G401.6 (cell line): ENCODE results near the gene ALPK3.

ENCODE experiments used
- FAIRE-seq: peaks from 2 replicates; lab custom pipeline; 2012; peaks lifted over from hg19 to GRCh38; lab: Jason Lieb, UNC

ALPK3 gene

DNA sequence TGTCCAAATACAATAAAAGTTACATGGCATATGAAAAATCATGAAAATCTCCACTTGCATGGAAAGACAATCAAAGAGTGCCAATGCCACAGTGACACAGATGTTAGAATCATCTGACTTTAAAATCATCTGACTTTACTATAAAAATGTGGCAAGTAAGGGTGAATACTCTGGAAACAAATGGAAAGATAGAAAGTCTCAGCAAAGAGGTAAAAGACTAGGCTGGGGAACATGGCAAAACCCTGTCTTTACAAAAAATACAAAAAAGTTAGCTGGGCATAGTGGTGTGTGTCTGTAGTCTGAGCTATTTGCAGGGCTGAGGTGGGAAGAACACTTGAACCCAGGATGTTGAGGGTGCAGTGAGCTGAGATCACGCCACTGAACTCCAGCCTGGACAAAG is 29.1 kb downstream of the ALPK3 start:
- FAIRE-seq = no peak

DNA sequence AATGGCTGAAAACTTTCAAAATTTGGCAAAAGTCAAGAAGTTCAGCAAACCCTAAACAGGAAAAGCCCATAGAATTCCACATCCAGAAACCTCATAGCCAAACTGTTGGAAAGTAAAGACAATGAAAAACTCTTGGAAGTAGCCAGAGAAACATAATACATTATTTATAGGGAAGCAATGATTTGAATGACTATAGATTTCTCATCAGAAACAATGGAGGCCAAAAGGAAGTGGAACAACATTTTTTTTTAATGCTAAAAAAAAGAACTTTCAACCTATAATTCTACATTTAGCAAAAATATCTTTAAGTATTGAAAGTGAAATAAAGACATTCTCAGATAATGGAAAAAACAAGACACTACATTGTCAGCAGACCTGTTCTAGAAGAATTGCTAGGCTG is 30.2 kb downstream of the ALPK3 start:
- peak; percentile 49 for FAIRE-seq

DNA sequence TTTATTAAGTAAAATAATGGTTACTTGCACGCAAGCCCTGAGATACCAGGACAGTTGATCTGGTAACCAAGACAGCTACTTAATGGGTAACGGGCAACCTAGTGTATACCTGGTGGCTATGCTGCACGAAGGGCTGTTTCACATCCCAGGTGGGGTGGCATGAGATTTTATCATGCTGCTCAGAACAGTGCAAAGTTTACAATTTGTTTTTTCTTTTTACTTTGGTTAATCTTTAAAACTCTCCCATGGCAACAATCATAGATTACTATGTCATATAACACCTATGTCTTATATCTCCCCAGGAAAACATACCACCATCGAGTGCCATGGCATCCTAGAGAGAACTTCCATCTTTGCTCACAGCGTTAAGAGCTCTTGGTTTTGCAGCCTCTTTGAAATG is 35.1 kb downstream of the ALPK3 start:
- no peak for FAIRE-seq

DNA sequence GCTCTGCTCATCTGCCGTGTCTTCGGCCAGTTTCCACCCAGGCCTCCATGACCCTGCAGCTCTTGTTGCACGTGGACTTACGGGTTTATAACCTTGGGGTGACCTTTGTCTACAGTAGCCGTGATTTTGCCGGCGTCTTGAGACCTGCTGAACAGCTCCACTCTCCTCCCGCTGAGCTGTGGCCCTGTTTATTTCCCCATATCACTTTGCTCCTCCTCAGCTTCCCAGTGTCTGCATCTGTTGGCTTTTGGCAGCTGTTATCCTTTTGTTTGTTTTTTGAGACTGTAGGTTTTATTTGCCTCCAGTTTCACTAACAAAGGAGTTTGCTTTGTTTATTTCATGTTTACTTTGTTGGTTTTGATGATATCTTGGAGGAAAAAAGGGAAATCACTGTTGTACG is 38.0 kb downstream of the ALPK3 start:
- no peak for FAIRE-seq

DNA sequence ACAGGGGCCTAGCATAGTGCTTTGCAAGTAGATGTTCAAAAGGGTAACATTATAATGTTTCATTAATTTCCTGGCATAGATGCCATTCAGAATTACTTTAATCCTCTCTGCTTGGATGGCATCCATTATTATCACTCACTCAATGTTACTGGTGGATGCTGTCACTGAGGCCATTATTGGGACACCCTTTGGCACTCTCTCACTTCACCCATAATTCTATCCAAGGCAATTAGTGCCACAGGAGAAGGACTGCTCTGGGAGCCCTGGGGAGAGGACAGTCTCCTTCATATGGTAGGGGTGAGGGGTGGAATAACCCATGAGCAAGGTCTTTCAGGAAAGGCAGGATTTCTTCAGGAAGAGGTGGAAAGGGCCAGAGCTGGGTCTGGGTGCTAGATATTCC is 38.6 kb downstream of the ALPK3 start:
- no peak for FAIRE-seq

DNA sequence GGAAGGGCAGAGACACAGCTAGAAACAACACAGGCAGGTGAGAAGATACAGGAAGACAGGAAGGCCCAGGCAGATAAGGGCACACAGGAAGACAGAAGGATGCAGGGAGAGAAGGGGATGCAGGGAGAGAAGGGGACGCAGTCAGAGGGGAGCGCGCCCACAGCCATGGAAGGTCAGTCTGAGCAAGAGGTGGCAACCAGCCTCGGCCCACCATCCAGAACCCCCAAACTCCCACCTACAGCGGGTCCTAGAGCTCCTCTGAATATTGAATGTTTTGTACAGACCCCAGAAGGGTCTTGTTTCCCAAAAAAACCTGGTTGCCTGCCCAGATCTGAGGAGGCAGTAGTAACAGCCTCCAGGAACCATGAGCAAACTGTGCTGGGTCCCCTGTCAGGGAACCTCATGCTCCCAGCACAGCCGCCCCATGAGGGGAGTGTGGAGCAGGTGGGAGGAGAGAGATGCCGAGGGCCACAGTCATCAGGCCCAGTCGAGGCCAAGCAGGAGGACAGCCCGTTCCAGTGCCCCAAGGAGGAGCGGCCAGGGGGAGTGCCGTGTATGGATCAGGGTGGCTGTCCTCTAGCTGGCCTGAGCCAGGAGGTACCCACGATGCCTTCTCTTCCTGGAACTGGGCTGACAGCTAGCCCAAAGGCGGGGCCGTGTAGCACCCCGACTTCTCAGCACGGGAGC is 39.7 kb downstream of the ALPK3 start:
- no peak for FAIRE-seq

DNA sequence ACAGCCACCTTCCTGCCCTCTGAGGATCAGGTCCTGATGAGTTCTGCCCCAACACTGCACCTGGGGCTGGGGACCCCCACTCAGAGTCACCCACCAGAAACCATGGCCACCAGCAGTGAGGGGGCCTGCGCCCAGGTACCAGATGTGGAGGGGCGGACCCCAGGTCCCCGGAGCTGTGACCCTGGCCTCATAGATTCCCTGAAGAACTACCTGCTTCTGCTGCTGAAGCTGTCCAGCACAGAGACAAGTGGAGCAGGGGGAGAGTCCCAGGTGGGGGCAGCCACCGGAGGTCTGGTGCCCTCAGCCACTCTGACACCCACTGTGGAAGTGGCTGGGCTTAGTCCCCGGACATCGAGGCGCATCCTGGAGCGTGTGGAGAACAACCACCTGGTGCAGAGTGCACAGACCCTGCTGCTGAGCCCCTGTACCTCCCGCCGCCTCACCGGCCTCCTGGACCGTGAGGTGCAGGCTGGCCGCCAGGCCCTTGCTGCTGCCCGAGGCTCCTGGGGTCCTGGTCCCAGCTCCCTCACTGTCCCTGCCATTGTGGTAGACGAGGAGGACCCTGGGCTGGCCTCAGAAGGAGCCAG is 40.4 kb downstream of the ALPK3 start:
- no peak for FAIRE-seq

DNA sequence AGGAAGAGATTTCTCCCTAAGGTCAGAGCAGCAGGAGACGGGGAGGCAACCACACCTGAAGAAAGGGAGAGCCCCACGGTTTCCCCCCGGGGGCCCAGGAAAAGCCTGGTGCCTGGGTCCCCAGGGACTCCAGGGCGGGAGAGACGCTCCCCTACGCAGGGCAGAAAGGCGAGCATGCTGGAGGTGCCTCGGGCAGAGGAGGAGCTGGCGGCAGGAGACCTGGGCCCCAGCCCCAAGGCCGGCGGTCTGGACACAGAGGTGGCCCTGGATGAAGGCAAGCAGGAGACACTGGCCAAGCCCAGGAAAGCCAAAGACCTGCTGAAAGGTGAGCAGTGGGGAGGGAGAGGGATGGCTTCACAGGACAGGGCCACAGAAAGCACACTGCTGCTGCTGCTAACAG is 41.1 kb downstream of the ALPK3 start:
- FAIRE-seq = no peak

DNA sequence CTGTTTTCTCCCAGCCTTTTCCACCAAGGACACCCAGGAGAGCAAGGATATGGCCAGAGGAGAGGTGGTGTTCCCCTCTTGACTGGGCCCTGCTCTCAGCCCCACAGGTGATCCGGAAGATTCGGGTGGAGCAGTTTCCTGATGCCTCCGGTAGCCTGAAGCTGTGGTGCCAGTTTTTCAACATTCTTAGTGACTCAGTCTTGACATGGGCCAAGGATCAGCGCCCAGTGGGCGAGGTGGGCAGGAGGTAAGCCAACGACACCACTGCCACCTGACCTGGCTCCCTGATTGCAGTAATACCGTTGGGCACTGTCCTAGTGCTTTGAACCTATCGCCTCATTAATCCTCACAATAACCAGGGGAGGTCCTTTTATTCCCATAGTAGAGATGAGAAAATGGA is 42.0 kb downstream of the ALPK3 start:
- FAIRE-seq = no peak

DNA sequence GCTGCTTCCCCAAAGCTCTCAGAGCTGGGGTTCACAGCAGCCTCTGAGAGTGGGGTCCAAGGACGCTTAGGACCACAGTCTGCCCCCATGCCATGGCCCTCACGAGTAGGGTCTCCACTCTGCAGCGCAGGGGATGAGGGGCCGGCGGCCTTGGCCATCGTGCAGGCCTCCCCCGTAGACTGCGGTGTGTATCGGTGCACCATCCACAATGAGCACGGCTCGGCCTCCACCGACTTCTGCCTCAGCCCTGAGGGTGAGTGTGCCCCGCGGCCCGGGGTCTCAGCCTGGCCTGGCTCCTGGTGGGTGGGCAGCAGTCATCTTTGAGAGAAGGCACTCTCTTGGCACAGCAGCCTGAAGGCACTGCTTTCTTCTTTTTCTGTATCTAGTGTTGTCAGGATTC is 42.5 kb downstream of the ALPK3 start:
- no peak for FAIRE-seq

DNA sequence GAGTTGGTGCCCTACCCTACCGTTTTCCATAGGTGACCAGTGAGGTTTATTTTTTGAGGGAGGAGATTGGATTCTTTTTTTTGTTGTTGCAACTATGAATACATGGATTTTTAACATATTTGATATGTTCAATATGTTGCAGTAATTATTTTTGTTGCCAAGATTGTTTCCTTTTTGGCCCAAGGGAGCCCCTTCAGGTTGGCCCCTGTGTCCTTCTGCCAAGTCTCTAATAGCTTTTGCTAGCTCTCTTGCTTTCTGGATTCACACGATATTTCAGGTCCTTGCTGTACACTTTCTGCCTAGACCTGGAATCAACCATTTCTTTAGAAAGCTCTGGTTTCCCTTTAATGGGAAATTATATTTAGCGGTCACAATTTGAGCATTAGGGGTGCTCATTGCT is 44.6 kb downstream of the ALPK3 start:
- FAIRE-seq = no peak

DNA sequence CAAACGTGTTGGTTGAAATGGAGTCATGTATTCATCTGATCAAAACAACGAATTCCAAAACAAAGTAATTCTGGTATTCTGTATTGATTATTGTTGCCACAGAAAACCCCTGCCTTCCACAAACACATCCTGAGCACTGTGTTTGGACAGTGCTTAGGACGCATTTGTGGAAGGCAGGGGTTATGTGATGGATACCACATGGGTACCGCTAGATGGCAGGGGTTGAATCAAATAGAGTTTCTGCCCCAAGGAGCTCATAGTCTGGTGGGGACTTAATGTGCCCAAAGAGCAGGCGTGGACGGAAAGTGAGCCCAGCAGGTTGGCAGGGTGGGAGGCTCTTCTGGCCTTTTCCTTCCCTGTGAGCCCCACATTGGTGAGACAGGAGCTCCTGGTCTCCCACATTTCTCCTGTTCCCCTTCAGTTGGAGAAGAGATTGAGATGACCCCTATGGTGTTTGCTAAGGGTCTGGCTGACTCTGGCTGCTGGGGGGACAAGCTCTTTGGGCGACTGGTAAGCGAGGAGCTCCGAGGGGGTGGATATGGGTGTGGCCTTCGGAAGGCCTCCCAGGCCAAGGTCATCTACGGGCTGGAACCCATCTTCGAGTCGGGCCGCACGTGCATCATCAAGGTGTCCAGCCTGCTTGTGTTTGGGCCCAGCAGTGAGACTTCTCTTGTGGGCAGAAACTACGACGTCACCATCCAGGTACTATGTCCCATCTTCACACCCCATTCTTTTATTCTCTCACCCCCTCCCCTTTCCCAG is 45.2 kb downstream of the ALPK3 start:
- FAIRE-seq = no peak

DNA sequence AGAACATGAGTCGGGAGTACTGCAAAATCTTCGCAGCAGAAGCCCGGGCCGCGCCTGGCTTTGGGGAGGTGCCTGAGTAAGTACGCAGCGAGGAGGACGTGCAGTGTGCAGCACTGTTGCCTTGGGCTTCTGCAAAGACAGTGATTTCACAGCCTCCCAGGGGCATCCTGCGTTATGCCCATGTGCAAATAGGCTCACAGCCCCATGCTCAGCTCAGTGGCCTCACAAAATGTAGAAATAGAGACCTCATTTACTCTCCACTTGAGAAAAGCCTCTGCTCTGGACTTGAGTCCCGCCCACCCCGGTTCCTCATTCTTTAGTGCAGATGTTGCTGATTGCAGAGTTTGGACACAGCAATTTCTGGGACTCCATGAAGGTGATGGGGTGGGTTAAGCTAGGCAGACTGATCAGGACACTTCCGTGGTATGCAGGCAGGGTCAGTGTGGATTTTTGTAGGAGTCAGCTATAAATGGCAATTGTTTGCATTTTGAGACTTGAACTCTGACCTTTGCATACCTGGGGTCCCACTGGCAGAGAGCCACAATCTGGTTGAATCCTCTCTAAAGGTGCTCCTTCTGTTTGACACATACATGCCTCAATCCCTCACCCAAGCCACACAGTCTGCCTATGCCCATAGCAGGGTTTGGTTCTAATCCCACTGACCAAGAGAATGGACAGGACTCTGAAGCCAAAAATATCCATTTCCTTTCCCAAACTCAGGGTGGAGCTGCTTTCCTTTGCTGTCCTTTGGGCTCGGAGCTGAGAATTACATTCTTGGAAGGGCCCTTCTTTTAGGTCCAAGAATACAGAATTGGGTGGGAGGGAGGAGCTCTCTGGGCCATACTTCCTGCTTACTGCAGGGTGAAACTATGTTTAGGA is 46.6 kb downstream of the ALPK3 start:
- FAIRE-seq = no peak

DNA sequence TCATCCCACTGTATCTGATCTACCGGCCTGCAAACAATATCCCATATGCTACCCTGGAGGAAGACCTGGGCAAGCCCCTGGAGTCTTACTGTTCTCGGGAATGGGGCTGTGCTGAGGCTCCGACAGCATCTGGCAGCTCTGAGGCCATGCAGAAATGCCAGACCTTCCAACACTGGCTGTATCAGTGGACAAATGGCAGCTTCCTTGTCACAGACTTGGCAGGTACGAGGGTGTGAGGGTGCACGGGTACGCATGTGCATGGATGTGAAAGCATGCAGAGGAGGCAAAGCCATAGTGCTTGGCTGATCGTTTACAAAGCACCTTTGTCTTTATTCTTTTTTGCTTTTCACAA is 47.3 kb downstream of the ALPK3 start:
- no peak for FAIRE-seq

DNA sequence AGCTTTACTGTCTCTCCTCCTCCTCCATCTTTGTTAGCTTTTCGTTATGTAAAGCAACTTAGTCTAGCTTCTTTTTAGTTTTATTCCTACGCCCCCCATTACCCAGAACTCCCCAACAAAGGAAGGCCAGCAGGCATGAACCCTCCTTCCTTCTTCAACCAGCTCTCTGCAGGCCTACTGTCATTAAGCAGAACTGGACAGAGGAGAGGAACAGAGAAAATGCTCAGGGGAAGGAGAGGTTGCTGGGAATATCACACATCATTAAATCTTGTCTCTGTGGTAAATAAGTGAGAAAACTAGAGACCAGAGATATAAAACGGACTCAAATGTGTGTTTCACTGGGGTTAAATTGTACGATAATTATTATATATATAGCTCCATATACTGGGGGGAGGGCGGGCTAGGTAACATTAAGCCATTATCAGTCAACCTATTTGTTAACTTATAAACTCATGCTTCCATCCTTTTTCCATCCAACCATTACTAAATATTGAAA is 48.0 kb downstream of the ALPK3 start:
- no peak for FAIRE-seq

DNA sequence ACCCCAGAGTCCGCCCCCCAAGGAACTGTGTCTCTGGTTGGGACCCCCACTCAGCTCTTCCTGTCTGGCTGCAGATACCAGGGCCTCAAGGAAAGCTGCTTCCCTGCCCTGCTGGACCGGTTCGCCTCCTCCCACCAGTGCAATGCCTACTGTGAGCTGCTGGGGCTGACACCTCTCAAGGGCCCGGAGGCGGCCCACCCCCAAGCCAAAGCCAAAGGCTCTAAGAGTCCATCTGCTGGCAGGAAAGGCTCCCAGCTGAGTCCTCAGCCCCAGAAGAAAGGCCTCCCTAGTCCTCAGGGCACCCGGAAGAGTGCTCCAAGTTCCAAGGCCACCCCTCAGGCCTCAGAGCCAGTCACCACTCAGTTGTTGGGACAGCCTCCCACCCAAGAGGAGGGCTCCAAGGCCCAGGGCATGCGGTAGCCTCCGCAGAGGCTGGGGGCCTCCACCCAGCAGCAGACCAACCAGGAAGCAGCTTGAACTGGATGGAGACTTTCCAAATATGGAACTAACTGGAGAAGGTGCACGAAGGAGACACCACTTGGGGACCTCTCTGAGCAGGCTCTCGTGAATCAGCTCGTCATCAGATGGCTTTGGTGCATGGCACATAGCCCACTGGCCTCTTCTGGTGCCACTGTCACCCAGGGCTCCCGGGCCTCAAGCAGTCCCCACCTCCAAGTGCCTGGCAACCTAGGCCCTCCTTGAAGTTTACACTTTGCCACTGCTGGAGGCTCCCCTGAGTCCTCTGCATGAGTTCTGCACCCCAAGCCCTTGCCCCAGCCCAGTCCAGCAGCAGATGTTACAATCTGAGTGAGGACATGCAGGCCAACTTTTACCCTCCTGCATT is 51.1 kb downstream of the ALPK3 start:
- FAIRE-seq = no peak

DNA sequence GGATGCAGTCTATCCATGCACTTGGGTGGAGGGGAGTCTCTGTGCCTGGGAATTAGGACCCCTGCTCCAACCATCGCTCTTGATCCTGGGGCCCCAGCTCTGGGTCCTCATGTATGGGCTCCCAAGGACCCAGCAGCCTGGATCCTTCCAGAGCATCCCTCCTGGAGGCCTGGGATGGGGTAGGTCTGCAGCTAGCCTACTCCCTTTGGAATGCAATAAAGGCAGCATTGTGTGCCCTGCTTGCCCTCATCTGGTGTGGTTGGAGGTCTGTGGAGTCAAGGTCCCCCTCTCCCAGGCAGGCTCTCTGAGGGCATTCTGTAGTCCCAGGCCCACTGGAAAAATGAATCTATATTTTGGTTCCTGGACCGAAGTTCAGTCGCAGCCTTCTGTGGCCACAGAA is 52.4 kb downstream of the ALPK3 start:
- no peak for FAIRE-seq

DNA sequence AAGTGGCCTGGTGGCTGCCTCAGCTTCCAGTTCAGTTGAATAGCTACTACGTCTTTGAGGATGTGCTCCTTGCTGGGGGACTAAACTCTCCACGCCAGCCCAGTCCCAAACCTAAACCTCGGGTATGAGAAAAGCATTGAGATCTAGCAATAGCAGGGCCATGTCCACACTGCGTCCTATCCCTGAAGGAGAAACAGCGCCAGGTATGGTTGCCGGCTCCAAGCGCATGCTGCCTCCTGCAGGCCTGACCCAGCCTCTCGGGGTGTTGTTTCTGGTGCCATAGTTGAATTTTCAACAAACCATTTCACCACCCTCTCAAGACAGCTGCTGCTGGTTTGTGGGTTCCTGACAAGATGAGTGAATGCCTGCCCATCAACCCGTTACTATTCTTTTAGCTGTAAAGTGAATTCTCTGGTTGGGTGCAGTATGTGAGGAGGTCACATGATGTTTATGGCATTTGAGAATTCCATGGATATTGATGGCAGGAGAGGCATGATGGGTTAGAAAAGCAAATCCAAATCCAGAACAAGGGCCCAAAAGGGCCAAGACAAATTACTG is 54.4 kb downstream of the ALPK3 start:
- no peak for FAIRE-seq

DNA sequence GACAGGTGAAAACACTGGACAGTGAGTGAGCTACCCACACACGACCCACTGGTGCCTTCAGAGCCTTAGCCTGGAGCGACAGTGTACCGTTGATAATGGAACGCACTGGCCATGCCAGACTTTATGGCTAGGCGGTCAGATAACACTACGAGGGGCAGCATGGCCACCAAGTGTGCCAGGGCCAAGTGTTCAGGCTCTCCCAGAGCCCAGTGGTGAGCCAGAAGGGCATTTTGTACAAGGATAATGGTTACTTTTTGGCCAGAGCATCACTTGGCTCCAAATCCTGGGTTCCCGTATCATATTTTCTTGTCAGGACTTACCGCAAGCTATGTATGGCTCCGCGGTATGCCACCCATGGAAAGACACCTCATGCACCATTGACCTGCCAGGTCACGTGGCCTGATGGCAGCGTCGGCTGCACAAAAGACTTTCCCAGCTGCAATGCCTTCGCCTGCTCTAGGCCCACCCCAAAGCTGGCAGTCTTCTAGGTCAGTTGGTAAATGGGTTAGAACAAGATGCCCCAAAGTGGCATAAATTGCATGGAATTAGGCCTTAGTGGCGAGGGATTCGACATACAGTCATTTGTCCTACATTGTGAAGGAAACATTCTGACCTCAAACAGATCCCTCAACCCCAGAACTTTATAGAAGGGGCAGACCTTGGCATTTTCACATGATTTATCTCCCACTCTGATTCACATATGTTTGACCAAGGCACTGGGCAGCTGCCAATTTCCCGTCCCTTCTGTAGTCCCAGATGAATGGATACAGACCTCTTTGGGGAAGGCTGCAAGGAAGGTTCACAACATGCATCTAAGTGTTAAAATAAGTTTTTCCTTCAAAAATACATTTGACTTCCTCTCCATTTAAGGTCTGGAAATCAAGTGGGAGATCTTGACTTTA is 55.1 kb downstream of the ALPK3 start:
- FAIRE-seq = no peak

DNA sequence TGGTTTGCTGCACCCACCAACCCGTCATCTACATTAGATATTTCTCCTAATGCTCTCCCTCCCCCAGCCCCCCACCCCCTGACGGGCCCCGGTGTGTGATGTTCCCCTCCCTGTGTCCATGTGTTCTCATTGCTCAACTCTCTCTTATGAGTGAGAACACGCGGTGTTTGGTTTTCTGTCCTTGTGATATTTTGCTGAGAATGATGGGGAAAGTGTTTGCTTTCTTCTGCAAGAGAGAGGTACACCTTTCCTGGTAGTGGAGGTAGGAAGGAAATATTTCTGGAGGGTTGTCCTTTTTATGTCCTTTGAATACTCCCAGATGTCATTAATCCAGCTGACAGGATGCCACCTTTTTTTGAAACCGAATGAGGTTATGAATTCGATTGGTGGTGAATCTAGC is 56.8 kb downstream of the ALPK3 start:
- no peak for FAIRE-seq
